C4-2B (cell line): ENCODE data around the gene TMEM201.

ENCODE experiments used
- CTCF ChIP-seq: fragments of 450-650 bp; conservative IDR thresholded peaks from 2 replicates; pipeline ENCODE4 v1.5.1; 2017; ENCODE audit warnings: mild to moderate bottlenecking
- ZFX ChIP-seq: fragments of 450-650 bp; IDR thresholded peaks from 2 replicates; pipeline ENCODE4 v1.6.1; 2017

GRCh38 chr1:9595156-9595967 lies 6.7 kb downstream of the TMEM201 start:
- TF ChIP-seq CTCF = no peak
- no peak for TF ChIP-seq ZFX
